Measurements from ENCODE around the gene CCR8. TPM values are rescaled to one million over a fixed set of nuclear protein-coding genes. Genes with fewer than 3 reads are reported as not detected.

The CCR8 gene
- total and polyA plus RNA-seq, 2 experiments from 2014 or later = not detected

DNA sequence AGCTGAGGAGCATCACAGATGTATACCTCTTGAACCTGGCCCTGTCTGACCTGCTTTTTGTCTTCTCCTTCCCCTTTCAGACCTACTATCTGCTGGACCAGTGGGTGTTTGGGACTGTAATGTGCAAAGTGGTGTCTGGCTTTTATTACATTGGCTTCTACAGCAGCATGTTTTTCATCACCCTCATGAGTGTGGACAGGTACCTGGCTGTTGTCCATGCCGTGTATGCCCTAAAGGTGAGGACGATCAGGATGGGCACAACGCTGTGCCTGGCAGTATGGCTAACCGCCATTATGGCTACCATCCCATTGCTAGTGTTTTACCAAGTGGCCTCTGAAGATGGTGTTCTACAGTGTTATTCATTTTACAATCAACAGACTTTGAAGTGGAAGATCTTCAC, 3.0 kb downstream of the CCR8 start:
- Histone ChIP-seq H4K20me1 (ENCODE audit: insufficient read depth, poor library complexity, severe bottlenecking) (no peaks in the 10 kb centered on the region), H3K36me3 (replicated peaks; ENCODE audit: insufficient read depth, low read depth) (no peaks in the 10 kb centered on the region), H2AFZ (no peak overlapping the region), H3K4me1 (ENCODE audit: insufficient read depth) (no peaks in the 10 kb centered on the region), H3K4me3 (no peak overlapping the region), H3K27ac (no peak overlapping the region), H3K79me2 (no peaks in the 10 kb centered on the region), H3K9me2 (replicated peaks; ENCODE audit: insufficient read depth) (no peaks in the 10 kb centered on the region), H3K4me2 (no peak overlapping the region), H3K9me3 (ENCODE audit: low read depth) (no peaks in the 10 kb centered on the region), H3K27me3 (no peaks in the 10 kb centered on the region)
- TF ChIP-seq EZH2 (IDR thresholded peaks at IDR 0.05; ENCODE audit: borderline replicate concordance) (no peak), EZH2phosphoT487 (IDR thresholded peaks at IDR 0.05; ENCODE audit: low read depth, severe bottlenecking, unreplicated experiment) (no peak)
- TF ChIP-seq, protein P1, sequence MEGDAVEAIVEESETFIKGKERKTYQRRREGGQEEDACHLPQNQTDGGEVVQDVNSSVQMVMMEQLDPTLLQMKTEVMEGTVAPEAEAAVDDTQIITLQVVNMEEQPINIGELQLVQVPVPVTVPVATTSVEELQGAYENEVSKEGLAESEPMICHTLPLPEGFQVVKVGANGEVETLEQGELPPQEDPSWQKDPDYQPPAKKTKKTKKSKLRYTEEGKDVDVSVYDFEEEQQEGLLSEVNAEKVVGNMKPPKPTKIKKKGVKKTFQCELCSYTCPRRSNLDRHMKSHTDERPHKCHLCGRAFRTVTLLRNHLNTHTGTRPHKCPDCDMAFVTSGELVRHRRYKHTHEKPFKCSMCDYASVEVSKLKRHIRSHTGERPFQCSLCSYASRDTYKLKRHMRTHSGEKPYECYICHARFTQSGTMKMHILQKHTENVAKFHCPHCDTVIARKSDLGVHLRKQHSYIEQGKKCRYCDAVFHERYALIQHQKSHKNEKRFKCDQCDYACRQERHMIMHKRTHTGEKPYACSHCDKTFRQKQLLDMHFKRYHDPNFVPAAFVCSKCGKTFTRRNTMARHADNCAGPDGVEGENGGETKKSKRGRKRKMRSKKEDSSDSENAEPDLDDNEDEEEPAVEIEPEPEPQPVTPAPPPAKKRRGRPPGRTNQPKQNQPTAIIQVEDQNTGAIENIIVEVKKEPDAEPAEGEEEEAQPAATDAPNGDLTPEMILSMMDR (IDR thresholded peaks at IDR 0.05; ENCODE audit: poor library complexity) = no peak
- WGBS (ENCODE audit: low lambda C conversion rate, missing lambda C conversion rate) = 95% methylated on average over 4 of the region's 4 CpGs
- DNase-seq (ENCODE audit: low spot score) = no peak

DNA sequence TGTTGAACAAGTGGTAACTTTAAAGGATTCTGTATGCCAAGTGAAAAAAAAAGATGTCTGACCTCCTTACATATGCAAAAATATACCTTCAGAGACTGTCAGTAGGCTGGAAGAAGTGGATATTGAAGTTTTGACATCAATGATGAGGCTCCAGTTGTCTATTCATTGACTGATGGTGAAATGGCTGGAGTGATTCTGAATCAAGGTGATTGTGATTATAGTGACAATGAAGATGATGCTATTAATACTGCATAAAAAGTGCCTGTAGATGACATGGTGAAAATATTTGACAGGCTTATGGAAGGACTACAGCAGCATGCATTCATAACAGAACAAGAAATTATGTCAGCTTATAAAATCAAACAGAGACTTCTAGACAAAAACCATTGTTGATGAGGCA, 4.1 kb downstream of the CCR8 start:
- no peak for TF ChIP-seq EZH2 (IDR thresholded peaks at IDR 0.05; ENCODE audit: borderline replicate concordance)
- TF ChIP-seq, protein P1 (IDR thresholded peaks at IDR 0.05; ENCODE audit: poor library complexity) = no peak
- TF ChIP-seq EZH2phosphoT487 (IDR thresholded peaks at IDR 0.05; ENCODE audit: low read depth, severe bottlenecking, unreplicated experiment) = no peak
- Histone ChIP-seq H3K27ac (no peak overlapping the region), H3K4me3 (no peak overlapping the region), H3K9me3 (ENCODE audit: low read depth) (no peaks in the 10 kb centered on the region), H2AFZ (no peak overlapping the region), H3K4me2 (no peak overlapping the region), H4K20me1 (ENCODE audit: insufficient read depth, poor library complexity, severe bottlenecking) (no peaks in the 10 kb centered on the region), H3K27me3 (no peaks in the 10 kb centered on the region), H3K36me3 (replicated peaks; ENCODE audit: insufficient read depth, low read depth) (no peaks in the 10 kb centered on the region), H3K79me2 (no peaks in the 10 kb centered on the region), H3K9me2 (replicated peaks; ENCODE audit: insufficient read depth) (no peaks in the 10 kb centered on the region), H3K4me1 (ENCODE audit: insufficient read depth) (no peaks in the 10 kb centered on the region)
- no peak for DNase-seq (ENCODE audit: low spot score)

DNA sequence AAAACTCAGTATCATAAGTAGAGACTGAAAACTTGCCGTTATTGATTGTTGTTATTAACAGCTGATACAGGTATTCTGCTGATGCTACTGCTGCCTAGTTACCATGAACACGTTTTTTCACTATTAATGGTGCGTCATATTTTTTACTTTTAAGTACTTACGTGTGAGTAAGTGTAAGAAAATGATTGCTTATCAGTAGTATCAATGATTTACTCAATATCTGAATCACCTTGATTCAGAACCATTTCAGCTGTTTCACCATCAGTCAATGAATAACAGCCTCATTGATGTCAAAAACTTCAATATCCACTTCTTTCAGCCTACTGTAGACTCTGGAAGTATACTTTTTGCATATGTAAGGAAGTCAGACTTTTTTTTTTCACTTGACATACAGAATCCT, 4.7 kb downstream of the CCR8 start:
- no peaks in the 10 kb centered on the region for H3K79me2 ChIP-seq
- DNase-seq (ENCODE audit: low spot score) = no peak
- H3K4me1 ChIP-seq (ENCODE audit: insufficient read depth) = no peaks in the 10 kb centered on the region
- no peaks in the 10 kb centered on the region for H3K27me3 ChIP-seq
- H2AFZ ChIP-seq = no peak overlapping the region
- 85% methylated on average over 4 of the region's 4 CpGs for WGBS (ENCODE audit: low lambda C conversion rate, missing lambda C conversion rate)
- H3K36me3 ChIP-seq (replicated peaks; ENCODE audit: insufficient read depth, low read depth) = no peaks in the 10 kb centered on the region
- no peak for TF ChIP-seq EZH2 (IDR thresholded peaks at IDR 0.05; ENCODE audit: borderline replicate concordance)
- TF ChIP-seq, protein P1 (IDR thresholded peaks at IDR 0.05; ENCODE audit: poor library complexity) = no peak
- TF ChIP-seq EZH2phosphoT487 (IDR thresholded peaks at IDR 0.05; ENCODE audit: low read depth, severe bottlenecking, unreplicated experiment) = no peak
- H3K27ac ChIP-seq = no peak overlapping the region
- no peak overlapping the region for H3K4me3 ChIP-seq
- no peaks in the 10 kb centered on the region for H3K9me2 ChIP-seq (replicated peaks; ENCODE audit: insufficient read depth)
- no peaks in the 10 kb centered on the region for H4K20me1 ChIP-seq (ENCODE audit: insufficient read depth, poor library complexity, severe bottlenecking)
- H3K4me2 ChIP-seq = no peak overlapping the region
- no peaks in the 10 kb centered on the region for H3K9me3 ChIP-seq (ENCODE audit: low read depth)

DNA sequence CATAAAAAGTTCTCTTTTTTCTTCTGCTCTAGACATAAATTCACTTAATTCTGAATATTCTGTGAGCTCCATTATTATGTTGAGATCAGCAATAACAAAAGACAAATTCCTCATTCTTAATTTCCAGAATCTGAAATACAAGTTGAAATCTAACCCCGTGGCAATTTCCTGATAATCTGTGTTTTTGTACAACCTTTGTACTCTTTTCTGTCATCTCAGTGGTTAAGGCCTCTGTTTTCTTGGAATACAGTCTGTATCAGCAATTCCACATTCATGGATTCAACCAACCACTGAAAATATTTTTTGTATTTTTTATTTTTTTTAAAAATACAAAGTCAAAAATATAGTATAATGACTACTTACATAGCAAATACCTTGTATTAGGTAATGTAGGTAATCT, 8.7 kb downstream of the CCR8 start:
- Histone ChIP-seq H2AFZ (no peak overlapping the region), H3K79me2 (no peaks in the 10 kb centered on the region), H3K9me2 (replicated peaks; ENCODE audit: insufficient read depth) (no peaks in the 10 kb centered on the region), H3K4me3 (no peak overlapping the region), H3K9me3 (ENCODE audit: low read depth) (no peaks in the 10 kb centered on the region), H3K4me2 (no peak overlapping the region), H3K27ac (no peak overlapping the region), H4K20me1 (ENCODE audit: insufficient read depth, poor library complexity, severe bottlenecking) (no peaks in the 10 kb centered on the region), H3K27me3 (no peaks in the 10 kb centered on the region), H3K4me1 (ENCODE audit: insufficient read depth) (no peaks in the 10 kb centered on the region), H3K36me3 (replicated peaks; ENCODE audit: insufficient read depth, low read depth) (no peaks in the 10 kb centered on the region)
- TF ChIP-seq, protein P1 (IDR thresholded peaks at IDR 0.05; ENCODE audit: poor library complexity) = no peak
- no peak for TF ChIP-seq EZH2phosphoT487 (IDR thresholded peaks at IDR 0.05; ENCODE audit: low read depth, severe bottlenecking, unreplicated experiment)
- TF ChIP-seq EZH2 (IDR thresholded peaks at IDR 0.05; ENCODE audit: borderline replicate concordance) = no peak
- 71% methylated on average over 1 of the region's 1 CpG for WGBS (ENCODE audit: low lambda C conversion rate, missing lambda C conversion rate)
- no peak for DNase-seq (ENCODE audit: low spot score)
